ENCODE data around the gene PLA2R1.

Gene PLA2R1

DNA sequence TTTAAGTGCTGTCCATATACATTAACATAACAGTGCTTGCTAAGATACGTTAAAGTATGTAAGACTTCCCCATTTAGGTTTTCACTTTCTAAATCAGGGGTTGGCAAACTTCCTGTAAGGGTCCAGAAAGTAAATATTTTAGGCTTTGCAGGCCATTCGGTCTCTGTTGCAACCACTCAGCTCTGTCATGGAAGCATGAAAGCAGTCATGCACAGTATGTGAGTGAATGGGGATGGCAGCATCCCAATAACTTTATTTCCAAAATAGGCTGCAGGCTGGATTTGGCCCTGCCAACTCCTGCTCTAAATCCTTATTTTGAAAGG is 128.7 kb downstream of the PLA2R1 start:
- DNase-seq (ENCODE audit: low read depth), result no peak

DNA sequence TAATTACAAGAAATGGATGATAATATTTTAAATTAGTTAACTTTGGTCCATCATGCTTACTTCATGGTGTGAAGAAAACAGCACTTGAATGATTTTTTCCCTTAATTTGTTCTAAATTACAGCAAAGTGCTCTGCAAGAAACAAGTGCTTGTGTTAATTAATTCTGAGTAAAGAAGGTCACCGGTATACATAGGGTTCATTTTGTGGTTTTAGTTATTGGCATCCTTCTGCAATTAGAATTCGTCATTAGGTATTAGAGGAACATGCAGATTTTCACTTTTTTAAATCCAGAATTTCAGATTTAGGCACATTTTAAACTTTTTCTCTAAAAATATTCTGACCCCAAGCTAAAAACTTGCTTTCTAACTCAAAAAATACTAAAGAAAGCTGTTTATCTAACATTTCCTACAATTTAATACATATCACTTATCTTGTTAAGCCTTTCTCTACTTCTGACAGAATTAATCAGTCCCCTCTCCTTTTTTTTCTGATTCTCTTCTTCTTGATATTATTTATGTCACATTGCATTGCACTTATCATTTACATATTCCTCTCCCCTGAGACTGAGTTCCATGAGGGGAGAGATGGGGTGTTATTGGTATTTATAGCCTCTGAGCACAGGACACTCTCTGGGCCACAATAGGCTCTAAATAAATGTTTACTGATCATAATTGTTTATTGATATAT is 129.2 kb downstream of the PLA2R1 start:
- DNase-seq (ENCODE audit: low read depth), result no peak

DNA sequence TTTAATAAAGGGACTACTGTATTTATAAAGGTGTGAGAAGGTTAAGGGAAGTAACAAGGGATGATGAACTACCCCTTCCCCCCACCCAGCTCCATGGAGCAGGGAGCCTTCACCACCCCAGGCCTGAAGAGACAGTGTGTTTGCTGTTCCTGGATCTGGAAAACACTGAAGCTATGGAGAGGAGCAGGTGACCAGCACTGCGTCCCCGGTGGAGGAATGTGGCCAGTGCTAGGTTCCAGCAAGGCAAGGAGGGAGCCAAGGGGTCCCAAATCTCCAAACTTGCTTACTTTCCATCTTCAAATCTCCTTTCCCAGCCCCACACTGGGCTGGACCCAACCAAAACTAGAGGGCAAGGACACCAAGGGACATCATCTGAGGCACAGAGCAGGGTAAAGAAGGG is 135.7 kb downstream of the PLA2R1 start:
- no peak for DNase-seq (ENCODE audit: low read depth)

DNA sequence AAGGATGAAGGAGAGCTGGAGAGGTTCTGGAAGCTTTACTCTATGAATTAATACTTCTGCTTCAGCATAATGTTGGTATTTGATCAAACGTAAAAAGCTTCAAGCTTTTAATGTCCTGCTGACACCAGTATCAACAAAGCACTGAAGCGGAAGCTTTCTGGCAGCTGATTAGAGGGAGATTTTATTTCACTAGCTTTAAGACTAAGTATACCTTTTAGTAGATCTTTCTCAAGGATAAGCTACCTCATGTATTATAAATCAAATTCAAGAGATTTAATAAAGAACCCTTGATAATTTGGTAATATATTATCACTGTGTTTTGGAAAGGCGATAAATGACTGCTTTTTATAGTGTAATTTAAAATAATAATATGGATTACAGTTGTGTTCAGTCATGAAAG is 136.4 kb downstream of the PLA2R1 start:
- DNase-seq (ENCODE audit: low read depth), result no peak

DNA sequence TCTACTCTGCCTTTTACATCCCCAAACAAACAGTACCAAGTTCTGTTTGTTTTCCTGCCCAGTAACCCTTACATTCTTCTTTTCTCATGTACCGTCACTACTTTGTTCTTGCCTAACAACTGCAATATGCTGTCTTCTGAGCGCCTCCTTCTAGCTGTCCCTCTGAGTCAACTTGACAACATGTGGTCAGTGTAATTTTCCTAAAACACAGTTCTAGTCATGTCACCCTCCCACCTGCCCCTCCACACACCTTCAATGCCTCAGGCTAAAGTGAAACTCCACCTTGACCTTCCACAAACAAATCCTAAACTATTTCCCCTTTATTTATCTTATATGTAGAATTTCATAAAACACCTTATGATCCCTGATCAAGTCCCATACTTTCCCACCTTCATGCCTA is 139.9 kb downstream of the PLA2R1 start:
- no peak for DNase-seq (ENCODE audit: low read depth)

DNA sequence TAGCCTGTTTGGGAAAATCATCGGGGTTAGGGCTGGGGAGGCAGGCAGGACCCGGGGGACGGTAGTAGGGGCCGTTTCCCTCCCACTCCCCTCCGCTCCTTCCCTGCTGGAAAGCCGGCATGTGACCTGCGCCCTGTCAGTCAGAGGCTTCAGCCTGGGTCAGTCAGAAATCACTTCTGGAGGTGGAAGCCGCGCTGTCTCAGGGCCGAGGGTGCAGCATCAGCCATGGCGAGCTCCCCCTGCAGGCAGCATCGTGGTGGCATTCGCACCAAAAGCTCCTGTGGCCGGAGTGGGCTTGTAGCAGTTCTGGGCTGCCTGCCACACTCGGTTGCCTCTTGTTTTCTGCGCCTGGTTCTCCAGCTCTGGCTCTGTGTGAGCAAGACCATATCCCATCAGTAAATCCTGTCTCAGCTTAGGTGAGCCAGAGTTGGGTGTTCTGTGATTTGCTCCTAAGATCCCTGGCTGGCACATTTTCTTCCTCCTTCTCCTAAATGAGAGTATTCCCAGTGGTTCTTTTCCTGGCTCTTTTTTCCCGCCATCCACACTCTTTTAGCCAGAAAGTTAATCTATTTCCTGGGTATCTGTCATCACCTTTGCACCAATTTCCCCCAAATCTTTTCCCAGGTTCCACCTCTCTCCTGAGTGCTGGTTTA is 140.5 kb downstream of the PLA2R1 start:
- DNase-seq (ENCODE audit: low read depth), result peak; percentile 61

DNA sequence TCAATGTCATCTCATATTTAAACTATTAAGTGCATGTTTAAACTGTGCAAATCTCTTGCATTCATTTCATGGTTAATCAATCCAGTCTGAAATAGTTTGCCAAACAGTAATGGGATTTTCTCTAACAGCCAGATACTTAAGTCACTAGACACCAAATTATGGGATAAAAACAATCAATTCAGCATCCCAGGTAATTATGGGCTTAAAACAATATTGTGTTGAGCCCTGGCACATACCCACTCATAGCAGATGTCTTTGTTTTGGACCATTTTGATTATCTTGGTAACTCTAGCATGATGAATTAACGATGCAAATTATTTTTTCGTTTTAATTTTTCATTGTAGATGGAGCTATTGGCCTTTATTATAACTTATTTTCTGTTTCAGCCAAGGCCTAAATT is 145.9 kb downstream of the PLA2R1 start:
- DNase-seq (ENCODE audit: low read depth), result no peak

DNA sequence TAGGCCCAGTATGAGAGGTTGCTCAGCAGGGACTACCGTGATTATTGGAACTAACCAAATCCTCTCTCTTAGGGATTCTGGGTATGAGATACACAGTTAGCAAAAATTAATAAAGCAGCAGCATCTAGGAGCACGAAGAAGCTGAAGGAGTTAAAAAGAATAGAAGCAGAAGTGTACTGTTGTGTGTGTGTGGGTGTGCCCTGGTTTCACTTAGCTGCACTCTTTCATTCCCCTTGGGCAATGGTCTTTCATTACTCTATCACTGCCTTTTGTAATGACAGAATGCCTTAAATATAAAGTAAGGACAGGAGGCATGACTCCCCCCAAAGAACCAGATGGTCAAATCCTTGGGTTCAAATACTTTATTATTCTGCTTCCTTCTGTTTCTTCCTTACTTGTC is 148.5 kb downstream of the PLA2R1 start:
- no peak for DNase-seq (ENCODE audit: low read depth)

DNA sequence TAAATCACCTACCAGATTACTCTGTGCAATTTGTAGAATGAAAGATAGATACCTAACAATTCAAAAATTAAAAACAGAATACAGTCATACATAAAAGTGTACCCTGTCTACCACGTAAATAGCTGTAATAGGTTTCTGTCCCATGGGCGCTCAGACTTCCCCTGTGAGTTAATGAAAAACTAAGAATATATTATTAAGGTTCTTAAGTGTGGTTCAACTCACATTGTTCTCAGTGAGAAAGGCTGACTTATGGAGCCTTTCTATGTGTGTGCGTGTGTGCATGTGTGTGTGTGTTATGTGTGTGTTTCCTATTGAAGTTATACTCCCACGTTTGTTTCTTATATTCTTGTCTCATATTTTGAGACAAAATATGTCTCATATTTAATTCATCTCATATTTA is 149.8 kb downstream of the PLA2R1 start:
- DNase-seq (ENCODE audit: low read depth), result no peak

DNA sequence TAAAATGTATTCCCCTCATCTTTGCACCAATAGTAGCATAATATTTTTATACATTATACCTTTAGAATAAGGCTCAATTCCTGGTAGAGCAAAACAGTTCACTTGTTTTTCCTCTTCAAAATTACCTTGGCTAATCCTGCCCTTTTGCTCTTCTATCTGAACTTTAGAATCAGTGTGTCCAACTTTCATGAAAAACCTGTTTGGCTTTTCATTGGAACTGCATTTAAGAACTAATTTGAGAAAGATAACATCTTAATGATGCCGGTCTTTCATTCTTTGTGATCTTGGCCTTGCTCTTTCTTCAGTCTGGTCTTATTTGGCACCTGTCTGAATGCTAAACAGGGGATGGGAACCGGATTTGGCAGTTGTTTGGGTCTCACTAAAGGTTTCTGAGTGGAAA is 151.5 kb downstream of the PLA2R1 start:
- DNase-seq (ENCODE audit: low read depth), result no peak

DNA sequence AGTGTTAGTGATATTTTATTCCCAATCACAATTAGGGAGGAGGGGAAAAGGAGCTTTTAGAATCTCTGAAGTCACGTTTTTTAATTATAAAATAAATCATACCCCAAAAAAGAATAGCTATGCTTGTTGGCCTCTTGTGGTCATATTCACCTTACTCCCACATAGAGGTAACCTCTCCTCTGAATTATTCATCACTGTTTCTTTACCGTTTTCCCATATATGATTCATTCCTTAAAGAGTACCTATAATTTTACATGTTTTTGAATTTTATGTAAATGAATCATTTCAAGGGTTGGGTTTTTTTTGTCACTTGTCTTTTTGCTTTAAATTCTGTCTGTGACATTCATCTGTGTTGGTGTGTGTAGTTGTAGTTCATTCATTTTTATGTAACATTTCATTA is 153.8 kb downstream of the PLA2R1 start:
- DNase-seq (ENCODE audit: low read depth), result no peak

DNA sequence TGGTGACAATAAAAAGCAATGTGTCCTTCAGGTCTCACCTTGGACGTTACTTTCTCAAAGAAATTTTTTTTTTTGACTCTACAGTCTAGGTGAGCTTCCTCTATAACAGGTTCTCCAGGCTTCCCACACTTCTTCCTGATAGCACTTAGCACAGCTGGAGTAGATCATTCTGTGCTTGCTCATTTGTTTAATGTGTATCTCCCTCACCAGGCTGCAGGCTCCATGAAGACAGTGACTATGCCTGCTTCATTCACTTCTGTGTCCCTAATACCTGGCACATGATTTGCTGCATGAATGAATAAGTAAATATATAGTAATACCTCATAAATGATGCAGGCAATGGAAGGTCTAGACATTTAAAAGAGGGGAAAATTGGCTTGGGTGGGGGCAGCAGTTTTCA is 154.5 kb downstream of the PLA2R1 start:
- no peak for DNase-seq (ENCODE audit: low read depth)

DNA sequence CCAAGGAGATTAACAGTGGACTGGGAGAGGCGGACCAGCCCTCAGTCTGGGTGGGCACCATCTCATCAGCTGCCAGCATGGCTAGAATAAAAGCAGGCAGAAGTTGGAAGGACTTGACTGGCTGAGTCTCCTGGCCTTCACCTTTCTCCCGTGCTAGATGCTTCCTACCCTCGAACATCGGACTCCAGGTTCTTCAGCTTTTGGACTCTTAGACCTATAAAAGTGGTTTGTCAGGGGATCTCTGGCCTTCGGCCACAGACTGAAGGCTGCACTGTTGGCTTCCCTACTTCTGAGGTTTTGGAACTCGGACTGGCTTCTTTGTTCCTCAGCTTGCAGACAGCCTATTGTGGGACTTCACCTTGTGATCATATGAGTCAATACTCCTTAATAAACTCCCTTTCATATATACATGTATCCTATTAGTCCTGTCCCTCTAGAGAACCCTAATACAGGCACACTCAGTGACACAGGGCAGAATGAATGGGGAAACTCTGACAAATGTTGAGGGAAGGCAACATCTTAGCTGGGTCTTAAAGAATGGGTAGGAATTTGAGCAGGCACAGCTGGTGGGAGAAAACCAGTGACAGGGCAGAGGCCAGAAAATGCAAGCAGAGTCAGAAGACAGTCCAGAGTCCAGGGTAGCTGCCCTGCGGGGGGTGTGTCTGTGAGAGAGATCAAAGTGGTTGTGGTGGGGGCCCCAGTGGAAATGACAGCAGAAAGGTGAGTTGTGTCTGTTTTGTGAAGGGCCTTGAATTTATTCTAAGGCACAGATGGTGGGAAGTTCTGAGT is 156.3 kb downstream of the PLA2R1 start:
- DNase-seq (ENCODE audit: low read depth), result no peak

DNA sequence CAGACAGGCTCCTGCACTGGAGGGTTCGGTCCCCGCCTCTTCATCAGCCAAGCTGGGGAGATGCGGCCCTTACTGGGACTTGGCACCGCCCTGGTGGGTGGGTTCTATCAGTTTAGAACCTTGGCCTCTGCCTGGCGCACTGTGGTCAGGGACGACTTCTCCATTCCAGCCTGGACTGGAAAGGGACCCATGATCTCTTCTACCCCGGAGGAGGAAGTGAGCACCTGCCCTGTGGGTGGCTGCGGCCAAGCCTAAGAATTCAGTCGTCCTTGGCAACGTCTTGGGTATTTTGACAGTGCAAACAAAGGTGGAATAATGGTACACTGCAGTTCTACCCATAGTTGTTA is 157.5 kb downstream of the PLA2R1 start:
- no peak for DNase-seq (ENCODE audit: low read depth)

DNA sequence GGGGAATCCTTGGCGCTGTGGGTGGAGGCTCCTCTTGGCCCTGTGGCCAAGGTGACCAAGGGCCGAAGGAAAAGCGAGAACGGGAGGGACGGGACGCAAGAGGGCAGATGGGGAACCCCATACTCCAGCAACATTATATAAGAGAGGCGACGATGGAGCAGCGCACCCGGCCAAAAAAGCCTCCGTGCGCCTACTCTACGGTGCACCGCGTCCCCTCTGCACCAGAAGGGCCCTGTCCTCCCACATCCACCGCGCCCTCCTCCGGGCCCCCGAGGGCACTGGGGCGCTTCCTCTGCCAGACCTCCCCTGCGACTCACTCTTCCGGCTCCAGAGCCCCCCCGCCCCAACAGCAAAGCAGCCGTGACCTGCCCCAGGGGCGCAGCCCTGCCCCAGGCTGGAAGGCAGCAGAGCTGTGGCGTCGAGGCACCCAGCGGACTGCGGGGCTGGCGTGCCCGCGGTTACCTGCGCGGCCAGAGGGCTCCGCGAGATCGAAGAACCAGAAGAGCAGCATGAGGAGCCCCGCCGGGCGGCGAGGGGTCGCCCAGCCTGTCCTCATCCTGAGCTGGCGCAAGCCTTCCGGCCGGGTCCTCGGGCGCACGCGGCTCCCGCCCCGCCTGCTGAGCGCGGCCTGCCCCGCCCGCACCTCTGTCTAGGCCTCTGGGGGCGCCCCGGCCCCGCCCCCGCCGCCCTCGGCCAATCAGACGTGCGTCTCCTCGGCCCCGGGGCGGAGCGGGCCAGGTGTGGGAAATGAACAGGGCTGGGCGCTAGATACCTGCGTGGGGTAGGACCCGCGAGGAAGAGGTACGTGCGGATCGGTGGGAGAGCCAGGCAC is 158.1 kb downstream of the PLA2R1 start, which contains the start of gene LY75:
TSS of gene LY75 (minus strand) at position 630 of the 832 bp plus-strand sequence.
- DNase-seq (ENCODE audit: low read depth), result peak; percentile 61

DNA sequence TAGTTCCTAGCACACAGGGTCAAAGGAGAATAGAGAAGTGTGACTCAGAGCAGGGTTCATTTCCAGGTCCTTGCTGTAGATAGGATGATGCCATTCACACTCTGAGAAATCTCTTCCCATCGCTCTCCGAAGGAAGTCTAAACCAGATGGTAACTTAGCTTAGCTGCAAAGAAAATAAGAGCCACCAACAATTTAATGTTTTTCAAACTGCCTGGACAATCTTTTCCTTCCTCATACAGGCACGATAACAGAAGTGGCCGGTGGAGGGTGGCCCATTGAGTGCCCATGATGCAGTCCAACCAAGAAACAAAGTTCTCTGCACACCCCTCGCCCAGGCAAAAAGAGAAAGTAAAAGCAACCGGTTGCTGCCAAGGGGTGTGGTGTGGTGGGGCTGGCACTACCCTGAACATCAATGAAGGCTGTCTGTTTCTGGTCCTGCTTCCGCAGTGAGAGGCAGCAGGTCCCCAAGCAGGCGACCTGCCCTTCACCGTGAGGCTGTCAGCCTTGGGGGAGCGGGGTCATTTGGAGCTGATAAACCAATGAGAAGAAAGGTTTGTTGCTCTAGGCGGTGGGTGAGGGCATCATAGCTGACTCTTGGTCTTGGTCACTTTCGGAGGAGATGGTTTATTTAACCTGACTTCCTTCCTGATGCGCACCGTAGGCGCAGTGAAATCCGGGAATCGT is 158.8 kb downstream of the PLA2R1 start:
- peak; percentile 9 for DNase-seq (ENCODE audit: low read depth)

DNA sequence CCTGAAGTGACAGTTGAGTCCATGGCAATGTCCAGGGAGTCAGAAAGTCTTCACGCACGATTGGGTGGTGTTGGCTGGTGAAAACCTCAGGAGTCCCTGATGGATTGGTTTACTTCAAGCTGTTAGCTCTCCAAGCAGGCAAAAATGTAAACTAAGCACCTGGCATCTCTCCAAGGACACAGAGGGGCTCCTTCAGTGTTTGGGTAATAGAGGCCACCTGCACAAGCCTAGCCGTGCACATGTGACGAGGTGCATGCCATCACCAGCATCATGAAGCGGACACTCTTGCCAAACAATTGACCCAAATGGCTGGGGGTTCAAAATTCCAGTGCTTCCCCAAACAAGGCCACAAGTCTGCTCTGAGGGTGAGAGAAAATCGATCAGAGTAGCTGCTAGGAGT is 159.7 kb downstream of the PLA2R1 start:
- DNase-seq (ENCODE audit: low read depth), result no peak

DNA sequence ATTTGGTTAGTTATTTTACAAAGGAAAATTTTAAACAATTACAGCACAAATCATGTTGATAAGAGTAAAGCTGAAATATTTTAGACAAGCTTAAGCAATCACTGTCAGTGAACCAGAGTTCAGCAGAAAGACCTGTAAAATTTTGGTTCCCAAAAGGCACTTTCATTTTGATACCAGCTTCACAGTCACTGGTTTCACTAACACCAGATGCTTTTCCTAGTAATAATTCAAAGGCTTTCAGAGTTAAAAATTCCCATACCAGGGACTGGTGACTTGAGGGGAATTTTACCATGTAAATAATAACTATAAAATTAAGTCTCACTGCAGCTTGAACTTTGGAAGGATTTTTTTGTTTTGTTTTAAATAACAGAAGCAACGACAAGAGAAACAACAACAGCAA is 162.1 kb downstream of the PLA2R1 start:
- no peak for DNase-seq (ENCODE audit: low read depth)

DNA sequence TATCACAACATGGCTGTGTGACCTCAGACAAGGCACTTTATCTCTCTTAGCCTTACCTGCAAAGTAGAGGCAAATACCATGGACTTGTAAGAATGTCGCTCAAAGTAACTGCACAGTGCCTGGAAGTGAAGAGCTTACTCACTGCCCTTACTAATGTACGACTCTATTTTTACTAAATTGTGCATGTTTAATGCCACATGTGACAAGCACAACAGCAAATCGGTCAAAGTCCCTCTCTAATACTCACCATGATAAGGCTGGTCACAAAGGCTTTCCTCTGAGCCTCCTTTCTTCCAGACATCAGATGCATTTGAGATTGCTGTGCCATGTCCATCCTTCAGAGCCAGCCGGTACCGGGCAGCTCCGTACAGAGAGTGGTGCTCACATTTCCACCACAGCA is 164.0 kb downstream of the PLA2R1 start:
- no peak for DNase-seq (ENCODE audit: low read depth)

DNA sequence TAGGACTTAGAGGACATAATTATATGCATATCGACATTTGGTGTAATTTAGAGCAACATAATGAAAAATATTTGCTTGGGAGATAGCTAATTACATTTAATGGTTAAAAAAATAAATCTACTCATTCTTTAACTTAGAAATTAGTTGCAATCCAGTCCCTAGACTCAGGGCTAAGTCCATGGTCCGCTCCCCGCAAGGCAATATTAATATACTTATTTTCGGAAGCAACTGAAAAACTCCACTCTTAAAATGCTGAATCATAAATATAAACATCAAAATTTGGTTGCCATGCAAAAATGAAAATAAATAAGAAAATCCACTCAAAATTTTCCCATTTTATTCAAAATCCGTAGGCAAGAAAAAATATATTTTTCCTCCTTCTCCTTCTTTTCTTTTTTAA is 164.7 kb downstream of the PLA2R1 start:
- no peak for DNase-seq (ENCODE audit: low read depth)

DNA sequence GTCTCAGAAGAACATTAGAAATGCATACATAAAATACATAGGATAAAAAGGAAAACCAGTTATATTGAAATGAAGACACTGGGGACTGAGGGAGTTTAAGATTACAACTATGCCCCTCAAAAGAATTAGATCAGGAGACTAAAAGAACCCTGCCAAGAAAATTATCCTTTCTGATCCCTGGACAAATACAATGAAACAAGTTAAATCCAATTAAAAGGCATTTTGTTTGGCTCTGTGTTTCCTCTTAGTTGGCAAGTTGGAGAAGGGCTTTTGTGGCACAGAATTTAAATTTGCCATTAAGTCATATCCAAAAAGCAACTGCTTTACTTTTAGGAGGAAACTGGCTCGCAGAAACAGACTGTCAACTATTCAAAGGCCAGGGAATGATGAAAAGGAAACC is 165.3 kb downstream of the PLA2R1 start:
- DNase-seq (ENCODE audit: low read depth), result no peak

All from stimulated activated CD8-positive, alpha-beta memory T cell treated with anti-CD3 and anti-CD28 coated beads, Interleukin-15, amount 100 ng/mL, for 1 hour (primary cell).